HG03469 (cell line): Measurements from ENCODE around the gene N4BP2L2.
"Not testable (repeated sequence)": the region's sequence is repeated elsewhere in the genome, so short reads cannot be mapped to it uniquely, and the experiment has no call there.

ENCODE experiments used
- ATAC-seq: cut with Tn5 transposase; IDR thresholded peaks from one replicate; pipeline ENCODE4 v1.9.1; 2021; ENCODE audit warnings: mild to moderate bottlenecking, moderate library complexity, moderate number of reproducible peaks; ENCODE audit not compliant: unreplicated experiment

The N4BP2L2 gene

DNA sequence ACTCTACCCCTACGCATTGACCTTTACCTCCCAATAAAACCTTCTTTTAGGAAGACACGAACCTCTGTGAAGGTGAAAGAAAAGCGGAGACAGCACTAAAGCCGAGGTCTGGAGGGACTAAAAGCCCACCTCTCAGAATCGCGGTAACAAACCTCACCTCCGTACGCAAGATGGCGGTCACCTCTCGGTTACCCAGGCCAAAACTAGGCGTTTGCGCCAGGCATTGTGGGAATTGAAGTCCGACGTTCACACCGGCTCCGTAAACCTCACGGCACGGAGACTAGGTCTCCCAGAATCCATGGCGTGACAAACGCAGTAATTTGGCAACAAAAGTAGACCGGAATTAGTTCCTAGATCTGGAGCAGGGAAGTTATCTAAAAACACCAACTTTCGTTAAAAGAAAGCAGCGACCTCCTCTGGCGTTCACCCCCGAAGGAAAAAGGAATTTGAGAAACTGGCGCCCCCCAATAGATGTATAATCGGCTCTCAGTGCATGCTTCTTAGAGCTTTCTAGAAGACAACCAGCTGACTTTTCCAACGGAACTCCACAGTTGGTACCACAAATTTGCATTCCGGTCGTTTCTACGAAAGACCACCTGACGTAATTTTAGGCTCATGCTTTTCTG lies at the start of gene N4BP2L2:
N4BP2L2 (minus strand) TSS at position 175 of the 626 bp plus-strand sequence. CDS start 1,768 bp downstream, outside the sequence.
- peak; percentile 93 for ATAC-seq

DNA sequence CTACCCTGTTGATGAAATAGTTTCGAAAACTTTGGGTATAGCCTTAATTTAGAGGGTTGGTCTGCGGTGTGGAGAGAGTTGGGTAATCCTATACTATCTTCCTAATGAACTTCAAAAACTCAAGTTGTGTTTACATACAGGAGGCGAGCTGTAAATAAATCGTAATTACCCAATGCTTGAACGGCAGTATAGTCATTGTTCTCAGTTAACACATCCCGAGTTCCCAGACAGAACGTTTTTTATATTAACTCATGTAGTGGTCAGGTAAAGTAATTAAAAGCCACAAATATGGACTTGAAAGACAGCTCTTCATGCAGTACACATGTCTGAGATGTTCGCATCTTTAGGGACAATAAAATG lies 49.2 kb upstream of the N4BP2L2 start:
- no peak for ATAC-seq

GRCh38 chr13:32587011-32587810 lies 48.6 kb upstream of the N4BP2L2 start:
- ATAC-seq: no peak

GRCh38 chr13:32586080-32586900 lies 47.7 kb upstream of the N4BP2L2 start, which contains the start of gene PDS5B:
TSS of gene PDS5B (plus strand) at chr13:32586452. CDS start at chr13:32648773, 62,321 bp downstream.
- peak; percentile 67 for ATAC-seq

DNA sequence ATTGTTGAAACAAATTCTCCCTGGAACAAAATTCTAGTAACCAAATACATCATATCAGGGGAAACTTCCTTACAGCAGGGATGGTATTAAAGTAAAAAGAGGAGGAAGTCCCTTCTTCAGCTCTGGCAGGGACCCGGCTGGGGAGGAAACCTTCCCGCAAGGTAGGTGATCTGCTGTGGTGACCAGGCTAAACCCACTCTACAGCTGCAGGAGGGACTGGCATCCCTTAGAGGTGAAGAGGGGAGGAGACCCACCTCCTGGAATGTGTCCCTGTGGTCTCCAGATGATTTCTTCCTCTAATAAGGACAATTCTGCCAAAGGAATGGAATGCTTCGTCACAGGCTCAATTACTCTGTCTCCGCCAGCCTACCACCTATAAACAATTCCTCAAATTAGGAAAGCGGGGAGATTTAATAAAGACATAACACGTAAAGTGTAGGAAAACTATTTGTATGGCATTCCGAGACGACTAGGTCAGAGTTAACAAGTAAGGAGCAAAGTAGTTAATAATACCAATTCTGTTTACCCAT lies 47.0 kb upstream of the N4BP2L2 start:
- no peak for ATAC-seq

GRCh38 chr13:32582991-32583390 lies 44.4 kb upstream of the N4BP2L2 start:
- no peak for ATAC-seq

DNA sequence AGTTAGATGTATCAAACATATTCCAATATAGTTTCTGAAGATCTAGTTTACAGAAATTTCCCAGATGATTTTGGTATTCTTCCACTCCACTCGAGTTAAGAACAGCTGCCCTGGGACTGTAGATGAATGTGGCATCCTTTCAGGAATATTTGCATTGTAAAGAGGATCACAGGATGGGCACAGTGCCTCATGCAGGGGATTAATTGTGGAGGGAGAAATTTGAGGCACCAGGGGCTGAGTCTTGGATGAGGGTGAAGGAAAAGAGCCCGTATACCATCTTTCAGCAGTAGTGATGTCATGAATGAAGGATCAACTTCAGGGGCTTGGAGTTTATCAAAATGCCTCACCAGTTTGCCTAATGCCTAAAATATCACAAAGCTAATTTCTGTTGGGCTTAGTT lies 43.7 kb upstream of the N4BP2L2 start:
- ATAC-seq: no peak

DNA sequence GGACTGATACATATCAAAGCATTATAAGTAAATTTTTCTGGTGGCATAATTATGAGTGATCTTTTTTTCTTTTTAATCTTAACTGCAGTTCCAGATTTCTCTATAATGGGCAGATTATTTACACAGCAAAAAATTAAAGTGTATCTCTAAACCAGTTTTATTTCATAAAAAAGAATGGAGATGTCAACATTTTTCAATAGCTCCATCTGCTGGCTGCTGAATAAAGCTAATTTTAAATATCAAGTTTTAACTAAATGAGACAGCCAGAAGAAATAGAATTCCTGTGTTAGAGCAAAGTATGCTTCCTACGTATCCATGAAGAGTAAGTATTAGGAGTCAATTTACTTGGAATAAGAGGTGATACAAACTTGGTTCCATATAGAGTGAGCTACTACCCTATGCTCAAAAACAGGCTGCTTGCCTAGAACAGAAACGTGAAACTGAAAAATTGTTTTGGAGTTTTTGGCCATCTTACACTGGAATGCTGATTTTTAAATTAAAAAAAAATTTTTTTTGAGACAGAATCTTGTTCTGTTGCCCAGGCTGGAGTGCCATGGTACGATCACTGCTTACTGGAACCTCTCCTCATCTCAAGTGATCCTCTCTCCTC lies 42.7 kb upstream of the N4BP2L2 start:
- ATAC-seq: no peak

DNA sequence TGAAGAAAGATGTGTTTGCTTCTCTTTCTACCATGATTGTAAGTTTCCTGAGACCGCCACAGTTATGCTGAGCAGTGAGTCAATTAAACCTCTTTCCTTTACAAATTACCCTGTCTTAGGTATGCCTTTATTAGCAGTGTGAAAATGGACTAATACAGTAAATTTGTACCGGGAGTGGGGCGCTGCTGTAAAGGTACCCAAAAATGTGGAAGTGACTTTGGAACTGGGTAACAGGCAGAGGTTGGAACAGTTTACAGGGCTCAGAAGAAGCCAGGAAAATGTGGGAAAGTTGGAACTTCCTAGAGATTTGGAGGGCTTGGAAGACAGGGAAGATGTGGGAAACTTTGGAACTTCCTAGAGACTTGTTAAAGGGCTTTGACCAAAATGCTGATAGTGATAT lies 38.4 kb upstream of the N4BP2L2 start:
- no peak for ATAC-seq

- not testable (repeated sequence) for ATAC-seq
Measured at GRCh38 chr13:32575687-32576086, 37.1 kb upstream of the N4BP2L2 start.

DNA sequence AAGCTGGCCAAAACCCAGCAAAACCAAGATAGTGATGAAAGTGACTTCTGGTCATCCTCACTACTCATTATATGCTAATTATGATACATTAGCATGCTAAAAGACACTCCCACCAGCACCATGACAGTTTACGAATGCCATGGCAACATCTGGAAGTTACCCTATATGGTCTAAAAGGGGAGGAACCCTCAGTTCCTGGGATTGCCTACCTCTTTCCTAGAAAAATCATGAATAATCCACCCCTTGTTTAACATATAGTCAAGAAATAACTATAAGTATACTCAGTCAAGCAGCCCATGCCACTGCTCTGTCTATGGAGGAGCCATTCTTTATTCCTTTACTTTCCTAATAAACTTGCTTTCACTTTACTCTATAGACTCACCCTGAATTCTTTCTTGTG lies 22.2 kb upstream of the N4BP2L2 start:
- not testable (repeated sequence) for ATAC-seq

DNA sequence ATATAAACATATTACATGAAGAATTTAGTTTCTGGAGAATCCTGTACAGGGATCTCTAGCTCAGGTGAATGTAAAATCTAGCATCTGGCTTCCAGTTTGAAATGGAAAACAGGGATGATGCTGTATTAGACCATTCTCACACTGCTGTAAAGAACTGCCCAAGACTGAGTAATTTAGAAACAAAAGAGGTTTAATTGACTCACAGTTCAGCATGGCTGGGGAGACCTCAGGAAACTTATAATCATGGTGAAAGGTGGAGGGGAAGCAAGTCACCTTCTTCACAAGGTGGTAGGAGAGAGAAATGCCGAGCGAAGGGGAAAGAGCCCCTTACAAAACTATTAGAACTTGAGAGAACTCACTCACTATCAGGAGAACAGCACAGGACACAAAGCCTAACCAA lies 17.0 kb upstream of the N4BP2L2 start:
- ATAC-seq: no peak

DNA sequence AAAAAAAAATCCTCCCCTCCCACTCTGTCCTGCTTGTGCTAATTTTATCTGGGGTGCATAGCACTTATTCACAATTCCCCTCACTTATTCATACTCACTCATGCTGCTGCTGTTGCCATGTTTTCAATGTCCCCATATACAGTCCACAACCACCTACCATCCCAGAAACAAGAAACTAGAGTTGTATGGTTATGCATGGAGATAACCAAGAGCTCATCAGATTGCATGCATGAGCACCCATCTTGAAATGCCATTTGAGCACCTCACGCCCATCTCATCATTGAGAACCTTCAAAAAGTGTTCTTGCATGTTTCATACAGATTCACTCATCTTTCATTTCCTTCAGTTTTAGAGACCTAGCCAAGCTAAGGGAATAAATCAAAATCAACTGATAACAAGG lies 15.1 kb upstream of the N4BP2L2 start:
- ATAC-seq: no peak

DNA sequence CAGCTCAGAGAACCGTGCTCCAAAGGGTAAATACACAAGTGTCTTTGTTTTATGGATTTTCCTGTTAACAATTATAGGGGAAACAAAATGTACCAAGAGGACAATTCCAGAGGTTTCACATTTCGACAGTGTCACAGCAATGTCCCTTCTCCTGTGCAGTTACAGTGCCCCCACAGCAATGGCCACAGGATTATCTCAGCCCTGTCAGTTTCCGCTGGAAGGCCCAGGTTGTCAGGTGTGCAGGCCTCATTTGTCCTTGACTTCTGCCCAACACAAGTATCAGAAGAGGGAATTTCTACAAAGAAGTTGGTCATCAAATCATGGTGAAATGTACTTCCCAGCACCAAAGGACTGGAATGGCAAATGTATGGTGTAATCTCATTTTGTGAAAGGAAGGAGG lies 11.2 kb upstream of the N4BP2L2 start:
- no peak for ATAC-seq

GRCh38 chr13:32548837-32549236 lies 10.2 kb upstream of the N4BP2L2 start:
- ATAC-seq: no peak

DNA sequence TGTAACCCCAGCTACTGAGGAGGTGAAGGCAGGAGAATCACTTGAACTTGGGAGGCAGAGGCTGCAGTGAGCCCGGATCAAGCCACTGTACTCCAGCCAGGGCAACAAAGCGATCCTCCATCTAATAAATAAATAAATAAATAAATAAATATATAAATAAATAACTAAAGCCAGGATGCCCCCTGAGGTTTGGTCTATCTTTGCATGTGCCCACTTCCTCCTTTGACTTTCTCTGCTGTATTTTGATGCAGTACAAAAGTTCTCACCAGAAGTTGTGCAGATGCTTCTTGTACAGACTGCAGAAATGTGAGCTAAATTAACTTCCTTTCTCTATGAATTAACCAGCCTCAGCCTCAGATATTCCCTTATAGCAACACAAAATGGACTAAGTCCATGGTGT lies 6.5 kb upstream of the N4BP2L2 start:
- no peak for ATAC-seq

DNA sequence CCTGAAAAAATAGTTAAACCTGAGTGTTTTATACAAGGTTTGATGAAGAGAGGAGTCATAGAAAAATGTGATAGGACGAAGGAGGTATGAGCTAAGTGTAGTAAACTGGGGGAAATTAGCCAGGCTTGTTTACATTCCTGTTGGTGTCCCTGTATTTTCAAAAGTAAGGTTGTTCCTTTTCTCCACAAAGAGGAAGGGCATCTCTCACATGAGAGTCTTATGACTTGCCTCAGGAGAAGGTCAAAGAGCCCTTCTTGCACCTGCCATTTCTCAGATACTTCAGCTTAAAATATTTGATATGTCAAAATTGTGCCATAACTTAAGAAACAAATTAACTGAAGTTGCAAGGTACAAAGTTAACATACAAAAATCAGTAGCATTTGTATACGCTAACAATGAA lies 3.6 kb upstream of the N4BP2L2 start:
- ATAC-seq: no peak

DNA sequence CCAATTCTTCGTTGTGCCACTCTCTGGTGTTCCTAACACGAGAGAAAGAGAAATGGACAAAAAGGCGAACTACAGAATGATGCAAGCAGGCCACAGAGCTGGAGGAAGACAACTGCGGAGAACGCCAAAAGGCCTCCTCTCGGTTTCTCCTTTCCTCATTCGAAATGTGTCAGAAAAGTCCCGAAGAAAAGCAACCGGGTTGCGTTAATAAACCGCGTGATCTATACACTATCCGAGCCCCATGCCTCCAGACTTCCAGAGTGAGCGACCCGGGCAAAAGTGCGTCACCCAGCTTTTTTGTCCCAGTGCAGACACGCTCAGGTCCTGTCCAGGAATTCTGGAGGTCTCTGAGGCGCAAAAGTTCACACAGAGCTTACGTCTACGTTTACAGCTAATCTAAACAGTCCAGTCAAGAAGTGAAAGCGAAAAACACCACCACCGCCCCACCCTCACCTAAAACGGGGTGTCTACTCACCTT lies 413 bp downstream of the N4BP2L2 start:
- ATAC-seq: peak; percentile 43

- no peak for ATAC-seq
Measured at GRCh38 chr13:32537580-32538142, 934 bp downstream of the N4BP2L2 start.

- no peak for ATAC-seq
Measured at GRCh38 chr13:32535748-32536147, 2.8 kb downstream of the N4BP2L2 start.
